ENCODE results near the gene CNIH3. TPM values are rescaled to one million over a fixed set of nuclear protein-coding genes. Genes with fewer than 3 reads are reported as not detected.
"Not testable (repeated sequence)": the region's sequence is repeated elsewhere in the genome, so short reads cannot be mapped to it uniquely, and the experiment has no call there.

The CNIH3 gene
- total RNA-seq, 1 donor from 2014 or later = 1.5 TPM

- Mint-ChIP-seq H3K27me3 (ENCODE audit: low read depth) (peaks cover 11% of the 10 kb centered on the region), H3K36me3 (ENCODE audit: low read depth) (no peaks in the 10 kb centered on the region), H3K4me3 (ENCODE audit: unreplicated experiment) (no peak overlapping the region), H3K9me3 (ENCODE audit: low read depth) (no peaks in the 10 kb centered on the region), H3K27ac (ENCODE audit: unreplicated experiment) (no peak overlapping the region), H3K4me1 (ENCODE audit: low read depth) (no peaks in the 10 kb centered on the region)
- no peak for TF ChIP-seq CTCF (IDR thresholded peaks at IDR 0.05)
- no peak for DNase-seq (ENCODE audit: low spot score)
Observed at GRCh38 chr1:224678168-224678567, 62.1 kb downstream of the CNIH3 start.

GRCh38 chr1:224679606-224680005, 63.5 kb downstream of the CNIH3 start:
- TF ChIP-seq CTCF (IDR thresholded peaks at IDR 0.05) = no peak
- peaks cover 22% of the 10 kb centered on the region for H3K27me3 Mint-ChIP-seq (ENCODE audit: low read depth)
- H3K36me3 Mint-ChIP-seq (ENCODE audit: low read depth) = no peaks in the 10 kb centered on the region
- no peaks in the 10 kb centered on the region for H3K9me3 Mint-ChIP-seq (ENCODE audit: low read depth)
- H3K4me1 Mint-ChIP-seq (ENCODE audit: low read depth) = no peaks in the 10 kb centered on the region
- no peak overlapping the region for H3K4me3 Mint-ChIP-seq (ENCODE audit: unreplicated experiment)
- DNase-seq (ENCODE audit: low spot score) = no peak
- H3K27ac Mint-ChIP-seq (ENCODE audit: unreplicated experiment) = no peak overlapping the region

GRCh38 chr1:224681816-224682215, 65.7 kb downstream of the CNIH3 start:
- DNase-seq (ENCODE audit: low spot score) = no peak
- Mint-ChIP-seq H3K4me3 (ENCODE audit: unreplicated experiment) (no peak overlapping the region), H3K36me3 (ENCODE audit: low read depth) (no peaks in the 10 kb centered on the region), H3K27me3 (ENCODE audit: low read depth) (peaks cover 25% of the 10 kb centered on the region), H3K9me3 (ENCODE audit: low read depth) (no peaks in the 10 kb centered on the region), H3K27ac (ENCODE audit: unreplicated experiment) (no peak overlapping the region), H3K4me1 (ENCODE audit: low read depth) (no peaks in the 10 kb centered on the region)
- no peak for TF ChIP-seq CTCF (IDR thresholded peaks at IDR 0.05)

GRCh38 chr1:224683936-224684335, 67.8 kb downstream of the CNIH3 start:
- Mint-ChIP-seq H3K27ac (ENCODE audit: unreplicated experiment) (no peak overlapping the region), H3K4me3 (ENCODE audit: unreplicated experiment) (no peak overlapping the region)

GRCh38 chr1:224684979-224685425, 68.9 kb downstream of the CNIH3 start:
- Mint-ChIP-seq H3K36me3 (ENCODE audit: low read depth) (peaks cover 2% of the 10 kb centered on the region), H3K4me1 (ENCODE audit: low read depth) (no peaks in the 10 kb centered on the region), H3K9me3 (ENCODE audit: low read depth) (no peaks in the 10 kb centered on the region), H3K27me3 (ENCODE audit: low read depth) (peaks cover 30% of the 10 kb centered on the region), H3K27ac (ENCODE audit: unreplicated experiment) (no peak overlapping the region), H3K4me3 (ENCODE audit: unreplicated experiment) (no peak overlapping the region)
- no peak for TF ChIP-seq CTCF (IDR thresholded peaks at IDR 0.05)
- no peak for DNase-seq (ENCODE audit: low spot score)

More at GRCh38 chr1:224683936-224684335, 67.8 kb downstream of the CNIH3 start:
- peaks cover 2% of the 10 kb centered on the region for H3K36me3 Mint-ChIP-seq (ENCODE audit: low read depth)
- TF ChIP-seq CTCF (IDR thresholded peaks at IDR 0.05) = no peak
- no peaks in the 10 kb centered on the region for H3K9me3 Mint-ChIP-seq (ENCODE audit: low read depth)
- no peaks in the 10 kb centered on the region for H3K4me1 Mint-ChIP-seq (ENCODE audit: low read depth)
- DNase-seq (ENCODE audit: low spot score) = no peak
- H3K27me3 Mint-ChIP-seq (ENCODE audit: low read depth) = peaks cover 30% of the 10 kb centered on the region

GRCh38 chr1:224686140-224686539, 70.0 kb downstream of the CNIH3 start:
- H3K9me3 Mint-ChIP-seq (ENCODE audit: low read depth); H3K4me1 Mint-ChIP-seq (ENCODE audit: low read depth); DNase-seq (ENCODE audit: low spot score); H3K27ac Mint-ChIP-seq (ENCODE audit: unreplicated experiment); H3K4me3 Mint-ChIP-seq (ENCODE audit: unreplicated experiment); H3K36me3 Mint-ChIP-seq (ENCODE audit: low read depth): not testable (repeated sequence)
- peaks cover 25% of the 10 kb centered on the region for H3K27me3 Mint-ChIP-seq (ENCODE audit: low read depth)
